Prostate gland (tissue), 2 donors: Measurements from ENCODE around the gene DIAPH2. TPM values are rescaled to one million over a fixed set of nuclear protein-coding genes. Genes with fewer than 3 reads are reported as not detected.

ENCODE experiments used
- DNase-seq: peaks from one replicate; pipeline ENCODE4 v3.0.0-alpha.2; 2019; ENCODE audit warnings: low spot score
- H3K27ac ChIP-seq, 2 donors: fragments of 200-600 bp; sonication (generic); 2 replicates each; pipeline ENCODE4 v1.5.1; 2017 to 2019
- H3K27me3 ChIP-seq: fragments of 200-600 bp; sonication (generic); replicated peaks from 2 replicates; pipeline ENCODE4 v1.5.1; 2019; ENCODE audit not compliant: insufficient read depth
- H3K36me3 ChIP-seq, 2 donors: fragments of 200-600 bp; sonication (generic); 1 replicate in 1 of 2; 2 replicates in 1 of 2; pipeline versions ENCODE4 v1.5.1 to v1.8.1; 2017 to 2019
- H3K4me1 ChIP-seq: fragments of 200-600 bp; sonication (generic); replicated peaks from 2 replicates; pipeline ENCODE4 v1.5.1; 2019
- H3K4me3 ChIP-seq, 2 donors: fragments of 200-600 bp; sonication (generic); 2 replicates each; pipeline ENCODE4 v1.5.1; 2017 to 2019
- H3K9me3 ChIP-seq: fragments of 200-600 bp; sonication (generic); 2 replicates; pipeline ENCODE4 v1.5.1; 2017
- CTCF ChIP-seq, 4 experiments: fragments of 200-600 bp in 2 of 4; fragments of 450-650 bp in 2 of 4; sonication (generic) in 2 of 4; IDR thresholded peaks; 1 replicate in 3 of 4; 2 replicates in 1 of 4; pipeline ENCODE4 v1.5.1; 2016 to 2019; ENCODE audit warnings: antibody characterized with exemption in 4 of 4, mild to moderate bottlenecking in 2 of 4, moderate library complexity in 2 of 4
- POLR2A ChIP-seq: fragments of 450-650 bp; IDR thresholded peaks from one replicate; pipeline ENCODE4 v1.6.1; 2016; ENCODE audit warnings: antibody characterized with exemption, mild to moderate bottlenecking
- POLR2AphosphoS5 ChIP-seq: sonication (generic); formaldehyde crosslinking; IDR thresholded peaks from one replicate; pipeline ENCODE4 v1.6.1; 2017; ENCODE audit warnings: antibody characterized with exemption
- WGBS: methylation state at CpG from one replicate; pipeline ENCODE4 v1.1.5; 2018; 5-methylcytosine and 5-hydroxymethylcytosine counted together
- intact Hi-C: fragments of 100-400 bp; cut with DNase I; formaldehyde crosslinking; loops from one replicate; pipeline ENCODE4 v1.14.2; 2022
- total RNA-seq, 2 donors: library from RNA; depleted of rRNA; stranded (reverse); fragments of >200 nt; gene quantifications; one replicate each; pipeline ENCODE4 v1.1.0, GENCODE V29; 2016

DIAPH2 gene
- total RNA-seq, 2 donors from 2014 or later, result 8.1 to 44.8 TPM

- H3K27me3 ChIP-seq, result no peaks in the 10 kb centered on the region
- DNase-seq, result no peak
- no peak overlapping the region for H3K4me3 ChIP-seq
- H3K9me3 ChIP-seq, result no peaks in the 10 kb centered on the region
- no peaks in the 10 kb centered on the region for H3K4me1 ChIP-seq
- no peak for TF ChIP-seq POLR2A
- no peak for TF ChIP-seq POLR2AphosphoS5
- TF ChIP-seq CTCF (IDR thresholded peaks at IDR 0.05), result no peak
- no peaks in the 10 kb centered on the region for H3K36me3 ChIP-seq
- H3K27ac ChIP-seq, result no peak overlapping the region
- intact Hi-C loops, result no loop called here
- 100% methylated on average over 1 of the region's 1 CpG for WGBS
Observed at GRCh38 chrX:97416461-97416860, 731.8 kb downstream of the DIAPH2 start.

DNA sequence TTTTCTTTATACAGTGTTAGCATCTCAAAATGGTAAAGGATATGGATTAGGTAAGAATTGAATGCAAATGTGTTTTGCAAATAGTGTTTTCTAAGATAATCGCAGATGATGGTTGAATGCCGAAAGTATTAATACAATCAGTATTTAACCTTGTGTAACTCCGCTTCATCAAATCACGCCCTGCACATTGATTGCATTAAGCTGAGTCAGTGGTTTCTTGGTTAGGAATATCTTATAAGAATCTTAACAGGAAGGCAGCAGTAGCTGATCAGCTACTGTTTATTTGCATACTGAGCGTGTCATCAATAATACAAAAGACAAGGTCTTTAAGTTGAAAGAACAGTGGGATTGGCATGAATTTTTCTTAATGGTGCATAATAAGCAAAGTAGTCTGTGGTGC, 744.5 kb downstream of the DIAPH2 start:
- Histone ChIP-seq H3K4me1 (no peaks in the 10 kb centered on the region), H3K27ac (no peak overlapping the region), H3K36me3 (no peaks in the 10 kb centered on the region), H3K4me3 (no peak overlapping the region), H3K27me3 (no peaks in the 10 kb centered on the region), H3K9me3 (no peaks in the 10 kb centered on the region)
- intact Hi-C loops, result no loop called here
- 99% methylated on average over 5 of the region's 5 CpGs for WGBS
- DNase-seq, result no peak
- TF ChIP-seq CTCF (IDR thresholded peaks at IDR 0.05) (no peak), POLR2AphosphoS5 (no peak), POLR2A (no peak)

DNA sequence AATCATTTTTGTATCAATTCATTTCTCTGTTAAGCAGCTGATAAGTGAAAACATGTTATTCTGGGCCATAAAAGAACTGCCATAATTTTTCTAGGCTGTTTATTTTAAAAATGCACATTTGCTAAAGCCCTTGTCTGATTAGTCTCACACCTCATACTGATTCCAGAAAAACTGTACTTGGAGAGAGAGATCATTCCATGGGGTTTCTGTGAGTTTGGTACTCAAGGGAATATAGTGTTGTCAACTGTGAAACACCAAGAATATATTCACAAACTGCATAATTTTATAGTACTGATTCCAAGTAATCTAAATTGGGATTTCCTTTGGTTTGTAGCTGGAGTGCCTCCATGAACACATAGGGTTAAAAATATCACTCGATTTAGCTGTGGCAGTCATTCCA, 746.6 kb downstream of the DIAPH2 start:
- no peaks in the 10 kb centered on the region for H3K9me3 ChIP-seq
- TF ChIP-seq POLR2A, result no peak
- intact Hi-C loops, result no loop called here
- WGBS, result 77% methylated on average over 1 of the region's 1 CpG
- no peak overlapping the region for H3K27ac ChIP-seq
- H3K4me1 ChIP-seq, result no peaks in the 10 kb centered on the region
- no peaks in the 10 kb centered on the region for H3K36me3 ChIP-seq
- no peaks in the 10 kb centered on the region for H3K27me3 ChIP-seq
- no peak for DNase-seq
- no peak overlapping the region for H3K4me3 ChIP-seq

DNA sequence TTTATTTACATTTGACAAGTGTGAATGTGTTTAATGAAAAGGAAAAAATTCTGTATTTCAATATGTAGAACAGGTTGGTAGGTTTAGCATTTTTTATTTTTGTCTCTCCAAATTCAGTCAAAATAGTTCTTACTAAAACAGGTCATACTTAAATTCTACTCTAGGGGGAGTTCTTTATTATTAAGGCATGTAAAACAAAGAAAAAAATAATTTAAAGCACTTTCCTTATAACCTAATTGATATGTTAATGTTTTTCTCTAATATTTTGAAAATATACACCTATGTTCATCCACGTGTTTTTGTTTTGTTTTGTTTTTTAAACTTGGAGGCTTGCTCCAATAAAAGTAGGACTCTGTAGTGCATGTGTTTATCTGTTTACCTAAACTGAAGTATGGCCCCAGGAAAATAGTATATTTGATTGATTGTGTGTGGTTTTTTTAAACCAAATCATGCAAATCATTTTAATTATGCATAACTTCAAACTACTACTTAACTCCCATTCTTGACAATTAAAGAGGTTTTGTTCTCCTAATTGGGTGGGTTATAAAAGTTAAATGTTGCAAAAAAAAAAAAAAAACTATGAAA, 761.7 kb downstream of the DIAPH2 start:
- WGBS, result 72% methylated on average over 1 of the region's 1 CpG
- intact Hi-C loops, result no loop called here

DNA sequence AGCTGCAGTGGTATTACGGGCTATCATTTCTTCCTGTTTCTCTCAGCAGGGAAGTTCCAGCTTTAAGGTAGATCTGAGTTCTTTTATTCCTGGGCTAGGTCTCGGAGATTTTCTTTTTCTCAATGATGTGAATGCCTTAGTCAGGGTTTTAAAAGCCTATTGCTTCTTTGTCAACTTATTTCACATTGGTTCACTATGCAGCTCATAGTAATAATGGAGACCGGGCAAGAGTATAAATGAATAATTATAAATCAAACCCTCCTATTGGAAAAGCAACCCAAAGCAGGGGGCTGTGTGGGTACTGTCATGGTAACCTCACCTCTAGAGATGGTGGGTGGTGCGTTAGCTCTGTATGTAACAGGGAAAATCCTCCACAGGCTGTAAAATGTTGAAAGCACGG, 762.7 kb downstream of the DIAPH2 start:
- Histone ChIP-seq H3K27me3 (no peaks in the 10 kb centered on the region), H3K4me3 (no peak overlapping the region), H3K9me3 (no peaks in the 10 kb centered on the region), H3K36me3 (no peaks in the 10 kb centered on the region), H3K27ac (no peak overlapping the region), H3K4me1 (no peaks in the 10 kb centered on the region)
- no peak for DNase-seq
- 79% methylated on average over 5 of the region's 5 CpGs for WGBS
- intact Hi-C loops, result no loop called here
- TF ChIP-seq POLR2AphosphoS5, result no peak
- TF ChIP-seq POLR2A, result no peak
- TF ChIP-seq CTCF (IDR thresholded peaks at IDR 0.05), result no peak

More for the DNA sequence above, 761.7 kb downstream of the DIAPH2 start:
- H3K36me3 ChIP-seq, result no peaks in the 10 kb centered on the region
- no peak for DNase-seq
- no peaks in the 10 kb centered on the region for H3K4me1 ChIP-seq
- H3K27me3 ChIP-seq, result no peaks in the 10 kb centered on the region
- TF ChIP-seq POLR2AphosphoS5, result no peak
- no peaks in the 10 kb centered on the region for H3K9me3 ChIP-seq
- H3K27ac ChIP-seq, result no peak overlapping the region
- H3K4me3 ChIP-seq, result no peak overlapping the region

GRCh38 chrX:97452283-97452682, 767.6 kb downstream of the DIAPH2 start:
- H3K4me3 ChIP-seq, result no peak overlapping the region
- no peaks in the 10 kb centered on the region for H3K9me3 ChIP-seq
- no peak overlapping the region for H3K27ac ChIP-seq
- no peak for TF ChIP-seq POLR2AphosphoS5
- no peak for TF ChIP-seq POLR2A
- TF ChIP-seq CTCF (IDR thresholded peaks at IDR 0.05), result no peak
- DNase-seq, result no peak
- no peaks in the 10 kb centered on the region for H3K4me1 ChIP-seq
- no peaks in the 10 kb centered on the region for H3K27me3 ChIP-seq
- intact Hi-C loops, result no loop called here
- no peaks in the 10 kb centered on the region for H3K36me3 ChIP-seq
